Activated B cell treated with CpG ODN at 0.5 μM for 24 hours (primary cell): ENCODE results near the gene TMED7. TPM values are rescaled to one million over a fixed set of nuclear protein-coding genes. Genes with fewer than 3 reads are reported as not detected.

Experiments
- ATAC-seq: fragments of 200-7000 bp; cut with Tn5 transposase; one replicate; pipeline ENCODE4 v1.10.0; 2021; ENCODE audit warnings: low read depth, mild to moderate bottlenecking, moderate library complexity
- CTCF ChIA-PET: fragments of 350-600 bp; sonication (Branson Sonifier 250); formaldehyde crosslinking; loops from one replicate; lab custom pipeline; 2021; ENCODE audit warnings: antibody characterized with exemption; lab: Charles Lee
- POLR2A ChIA-PET: fragments of 350-600 bp; sonication (Branson Sonifier 250); formaldehyde crosslinking; loops from one replicate; lab custom pipeline; 2021; ENCODE audit warnings: antibody characterized with exemption; lab: Charles Lee
- DNase-seq: peaks from one replicate; pipeline ENCODE4 v3.0.0; 2022
- H3K27ac Mint-ChIP-seq: one replicate; pipeline ENCODE4 v1.8.0; 2020; ENCODE audit warnings: mixed read lengths
- H3K27me3 Mint-ChIP-seq: one replicate; pipeline ENCODE4 v1.8.0; 2021; ENCODE audit warnings: mixed read lengths
- H3K36me3 Mint-ChIP-seq: one replicate; pipeline ENCODE4 v1.8.0; 2021; ENCODE audit warnings: low read depth, mixed read lengths
- H3K4me1 Mint-ChIP-seq: one replicate; pipeline ENCODE4 v1.8.0; 2021; ENCODE audit warnings: mixed read lengths
- H3K4me3 Mint-ChIP-seq: one replicate; pipeline ENCODE4 v1.8.0; 2020; ENCODE audit warnings: mild to moderate bottlenecking, mixed read lengths
- H3K9me3 Mint-ChIP-seq: one replicate; pipeline ENCODE4 v1.8.0; 2020; ENCODE audit warnings: mixed read lengths
- CTCF ChIP-seq: fragments of 200-600 bp; IDR thresholded peaks from one replicate; pipeline ENCODE4 v1.8.0; 2022; ENCODE audit warnings: antibody characterized with exemption, mild to moderate bottlenecking
- intact Hi-C: fragments of 100-400 bp; cut with micrococcal nuclease; formaldehyde crosslinking; loops from one replicate; pipeline ENCODE4 v1.15.1; 2024
- total RNA-seq: library from RNA; stranded (reverse); gene quantifications from 2 replicates; pipeline ENCODE4 v1.2.3, GENCODE V29; 2022

The TMED7 gene
- total RNA-seq, 1 donor from 2014 or later = 35.0 TPM

GRCh38 chr5:115586525-115587146, 39.2 kb downstream of the TMED7 start:
- DNase-seq (no peak), ATAC-seq (peak; percentile 60)
- Mint-ChIP-seq H3K36me3 (no peaks in the 10 kb centered on the region), H3K27me3 (no peaks in the 10 kb centered on the region), H3K4me3 (no peak overlapping the region), H3K27ac (no peak overlapping the region), H3K9me3 (no peaks in the 10 kb centered on the region), H3K4me1 (peaks cover 6% of the 10 kb centered on the region)
- ChIA-PET CTCF (interaction anchor here (0.6 to 2.2 kb wide), 7 partner anchors 12 to 280 kb away, joined by 3 to 24 read pairs (median 4); no protein-coding TSS in a partner anchor), POLR2A (interaction anchor here (0.6 to 1.0 kb wide), 3 partner anchors 11 to 484 kb away, joined by 5 to 9 read pairs (median 7); no protein-coding TSS in a partner anchor)
- intact Hi-C loops = loop anchor here (1.0 to 5.0 kb wide), 9 partner anchors 15 to 1974 kb away; partner anchors contain the start of gene FEM1C
- TF ChIP-seq CTCF = no peak

- DNase-seq (no peak), ATAC-seq (no peak)
- ChIA-PET CTCF (interaction anchor here (0.7 to 1.2 kb wide), 3 partner anchors 11 to 488 kb away, joined by 3 to 9 read pairs (median 4); no protein-coding TSS in a partner anchor), POLR2A (no interaction called here)
- intact Hi-C loops = loop anchor here (5.0 kb wide), 3 partner anchors 198 to 1973 kb away; no protein-coding TSS in a partner anchor
- H3K36me3 Mint-ChIP-seq = peaks cover 3% of the 10 kb centered on the region
- no peaks in the 10 kb centered on the region for H3K27me3 Mint-ChIP-seq
- no peak for TF ChIP-seq CTCF
- H3K9me3 Mint-ChIP-seq = no peaks in the 10 kb centered on the region
- H3K27ac Mint-ChIP-seq = no peak overlapping the region
- H3K4me1 Mint-ChIP-seq = peaks cover 14% of the 10 kb centered on the region
- H3K4me3 Mint-ChIP-seq = no peak overlapping the region
Measured at GRCh38 chr5:115585265-115585664, 40.6 kb downstream of the TMED7 start.

- POLR2A ChIA-PET = no interaction called here
- CTCF ChIA-PET = interaction anchor here (0.6 to 1.2 kb wide), 4 partner anchors 10 to 487 kb away, joined by 3 to 9 read pairs (median 4); no protein-coding TSS in a partner anchor
- H3K27me3 Mint-ChIP-seq = no peaks in the 10 kb centered on the region
- H3K4me1 Mint-ChIP-seq = peaks cover 22% of the 10 kb centered on the region
- DNase-seq = no peak
- no peak overlapping the region for H3K27ac Mint-ChIP-seq
- H3K4me3 Mint-ChIP-seq = no peak overlapping the region
- no peak for ATAC-seq
- TF ChIP-seq CTCF = no peak
- H3K36me3 Mint-ChIP-seq = peaks cover 3% of the 10 kb centered on the region
- H3K9me3 Mint-ChIP-seq = no peaks in the 10 kb centered on the region
- intact Hi-C loops = no loop called here
Measured at GRCh38 chr5:115584501-115584900, 41.3 kb downstream of the TMED7 start.

- Mint-ChIP-seq H3K4me3 (no peak overlapping the region), H3K36me3 (peaks cover 3% of the 10 kb centered on the region), H3K4me1 (peaks cover 31% of the 10 kb centered on the region), H3K27ac (no peak overlapping the region), H3K27me3 (no peaks in the 10 kb centered on the region), H3K9me3 (no peaks in the 10 kb centered on the region)
- TF ChIP-seq CTCF = no peak
- ChIA-PET CTCF (interaction anchor here (1.1 to 1.3 kb wide), 2 partner anchors 9 to 274 kb away, joined by 5 to 7 read pairs; no protein-coding TSS in a partner anchor), POLR2A (no interaction called here)
- ATAC-seq = no peak
- intact Hi-C loops = no loop called here
- no peak for DNase-seq
Measured at GRCh38 chr5:115583474-115583873, 42.4 kb downstream of the TMED7 start.

GRCh38 chr5:115580941-115581340, 44.9 kb downstream of the TMED7 start:
- Mint-ChIP-seq H3K4me3 (no peak overlapping the region), H3K27me3 (no peaks in the 10 kb centered on the region), H3K4me1 (peaks cover 41% of the 10 kb centered on the region), H3K36me3 (peaks cover 3% of the 10 kb centered on the region), H3K27ac (no peak overlapping the region), H3K9me3 (peaks cover 2% of the 10 kb centered on the region)
- ChIA-PET POLR2A (no interaction called here), CTCF (interaction anchor here (1.4 kb wide), 1 partner anchor 274 kb away, joined by 3 read pairs; no protein-coding TSS in a partner anchor)
- DNase-seq (no peak), ATAC-seq (no peak)
- TF ChIP-seq CTCF = no peak
- intact Hi-C loops = loop anchor here (1.0 kb wide), 1 partner anchor 45 kb away; the partner anchor contains the start of gene TMED7
